ENCODE measurements around the gene CDK11A. TPM values are rescaled to one million over a fixed set of nuclear protein-coding genes. Genes with fewer than 3 reads are reported as not detected.
A peak's percentile ranks its signal among the peaks of the same experiment; 100 is the strongest.
"Not testable (repeated sequence)": the region's sequence is repeated elsewhere in the genome, so short reads cannot be mapped to it uniquely, and the experiment has no call there.

Gene CDK11A
- total RNA-seq, 1 donor from 2014 or later = 14.9 TPM

DNA sequence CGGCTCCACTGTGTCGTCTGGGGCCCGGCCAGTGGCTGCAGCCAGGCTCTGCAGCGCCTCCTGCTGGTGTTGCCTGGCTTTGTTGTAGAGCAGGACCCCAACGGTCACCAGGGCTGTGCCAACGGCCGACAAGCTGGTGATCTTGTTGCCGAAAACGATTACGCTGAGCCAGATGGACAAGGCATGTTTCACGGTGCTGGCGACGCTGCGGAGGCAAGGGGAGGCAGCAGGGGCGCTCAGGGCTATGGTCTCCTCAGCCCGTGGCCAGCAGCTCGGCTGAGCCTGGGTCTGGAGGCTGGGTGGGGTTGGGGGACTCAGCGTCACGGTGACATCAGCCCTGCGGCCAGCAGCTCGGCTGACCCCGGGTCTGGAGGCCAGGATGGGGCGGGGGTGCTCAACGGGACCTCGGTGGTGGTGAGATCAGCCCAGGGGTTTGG is 58.3 kb downstream of the CDK11A start:
- Histone ChIP-seq H3K36me3 (ENCODE audit: control insufficient read depth, insufficient read depth, low read length) (peaks cover 2% of the 10 kb centered on the region), H3K27me3 (ENCODE audit: control insufficient read depth, insufficient read depth, low read length) (no peaks in the 10 kb centered on the region), H3K4me3 (ENCODE audit: low read depth, low read length) (no peak overlapping the region)
- TF ChIP-seq, protein P1, sequence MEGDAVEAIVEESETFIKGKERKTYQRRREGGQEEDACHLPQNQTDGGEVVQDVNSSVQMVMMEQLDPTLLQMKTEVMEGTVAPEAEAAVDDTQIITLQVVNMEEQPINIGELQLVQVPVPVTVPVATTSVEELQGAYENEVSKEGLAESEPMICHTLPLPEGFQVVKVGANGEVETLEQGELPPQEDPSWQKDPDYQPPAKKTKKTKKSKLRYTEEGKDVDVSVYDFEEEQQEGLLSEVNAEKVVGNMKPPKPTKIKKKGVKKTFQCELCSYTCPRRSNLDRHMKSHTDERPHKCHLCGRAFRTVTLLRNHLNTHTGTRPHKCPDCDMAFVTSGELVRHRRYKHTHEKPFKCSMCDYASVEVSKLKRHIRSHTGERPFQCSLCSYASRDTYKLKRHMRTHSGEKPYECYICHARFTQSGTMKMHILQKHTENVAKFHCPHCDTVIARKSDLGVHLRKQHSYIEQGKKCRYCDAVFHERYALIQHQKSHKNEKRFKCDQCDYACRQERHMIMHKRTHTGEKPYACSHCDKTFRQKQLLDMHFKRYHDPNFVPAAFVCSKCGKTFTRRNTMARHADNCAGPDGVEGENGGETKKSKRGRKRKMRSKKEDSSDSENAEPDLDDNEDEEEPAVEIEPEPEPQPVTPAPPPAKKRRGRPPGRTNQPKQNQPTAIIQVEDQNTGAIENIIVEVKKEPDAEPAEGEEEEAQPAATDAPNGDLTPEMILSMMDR (IDR thresholded peaks at IDR 0.05; ENCODE audit: insufficient read depth, low read length, poor library complexity, severe bottlenecking) = peak; percentile 50
- no peak for DNase-seq (ENCODE audit: low read depth)

DNA sequence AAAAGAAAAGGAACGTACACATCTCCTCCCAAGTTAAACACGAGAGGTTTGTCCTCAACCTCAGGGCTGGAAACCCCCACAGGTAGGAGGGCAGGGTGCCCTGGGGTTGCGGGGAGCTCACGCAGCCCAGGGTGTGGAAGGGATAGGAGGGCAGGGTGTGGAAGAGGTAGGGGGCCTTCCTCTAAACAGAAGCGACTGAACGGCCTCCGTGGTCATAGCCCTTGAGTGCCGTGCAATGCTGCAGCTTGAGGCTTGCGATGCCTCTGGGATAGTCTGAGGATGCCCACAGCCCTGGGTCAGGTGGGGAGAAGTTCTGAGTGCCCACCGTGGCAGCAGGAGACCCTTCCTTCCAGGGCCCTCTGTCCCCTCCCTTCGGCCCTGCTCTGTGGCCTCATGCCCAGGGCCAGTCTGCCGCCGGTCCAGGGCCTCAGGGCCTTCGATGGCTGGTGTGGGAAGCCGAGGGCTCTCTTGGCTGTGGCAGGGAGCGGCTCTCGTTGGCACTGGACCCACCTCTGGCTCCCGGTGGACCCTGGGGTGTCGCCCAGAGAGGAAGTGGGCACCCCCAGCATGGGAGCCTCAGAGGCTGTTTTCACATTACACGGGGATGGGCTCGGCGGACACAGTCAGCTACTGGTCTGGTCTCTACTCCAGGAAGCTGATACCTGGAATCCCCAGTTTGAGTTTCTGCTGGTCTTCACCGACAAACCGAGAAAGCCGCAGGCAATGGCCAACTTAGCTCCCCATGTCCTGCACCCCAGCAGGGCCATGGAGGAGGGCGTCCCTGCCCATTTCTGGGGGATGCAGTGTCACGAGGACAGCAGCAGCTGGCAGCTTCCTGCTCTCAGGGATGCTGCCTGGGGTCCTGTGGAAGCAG is 59.0 kb downstream of the CDK11A start:
- H3K36me3 ChIP-seq (ENCODE audit: control insufficient read depth, insufficient read depth, low read length) = peaks cover 2% of the 10 kb centered on the region
- DNase-seq (ENCODE audit: low read depth) = no peak
- H3K27me3 ChIP-seq (ENCODE audit: control insufficient read depth, insufficient read depth, low read length) = no peaks in the 10 kb centered on the region
- H3K4me3 ChIP-seq (ENCODE audit: low read depth, low read length) = no peak overlapping the region
- TF ChIP-seq, protein P1 (IDR thresholded peaks at IDR 0.05; ENCODE audit: insufficient read depth, low read length, poor library complexity, severe bottlenecking) = no peak

DNA sequence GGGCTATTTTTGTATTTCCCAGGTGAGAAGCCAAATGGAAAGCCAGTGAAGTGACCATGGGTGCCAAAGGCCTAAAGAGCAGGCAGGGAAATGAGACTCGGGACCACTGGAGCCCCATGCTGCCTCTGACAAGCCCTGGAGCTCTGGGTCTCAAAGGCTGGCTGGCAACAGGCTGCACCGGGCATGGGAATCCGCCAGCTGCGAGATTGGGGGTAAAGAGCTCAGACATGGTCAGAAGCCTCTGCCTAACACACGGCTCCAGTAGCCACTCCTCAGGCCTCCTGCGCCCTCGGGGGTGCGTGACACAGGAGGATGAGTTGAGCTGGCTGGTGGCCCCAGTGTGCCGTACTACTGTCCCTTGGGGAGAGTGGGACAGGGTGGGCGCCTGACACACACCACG is 59.8 kb downstream of the CDK11A start:
- H3K4me3 ChIP-seq (ENCODE audit: low read depth, low read length); DNase-seq (ENCODE audit: low read depth); H3K27me3 ChIP-seq (ENCODE audit: control insufficient read depth, insufficient read depth, low read length); H3K36me3 ChIP-seq (ENCODE audit: control insufficient read depth, insufficient read depth, low read length): not testable (repeated sequence)

DNA sequence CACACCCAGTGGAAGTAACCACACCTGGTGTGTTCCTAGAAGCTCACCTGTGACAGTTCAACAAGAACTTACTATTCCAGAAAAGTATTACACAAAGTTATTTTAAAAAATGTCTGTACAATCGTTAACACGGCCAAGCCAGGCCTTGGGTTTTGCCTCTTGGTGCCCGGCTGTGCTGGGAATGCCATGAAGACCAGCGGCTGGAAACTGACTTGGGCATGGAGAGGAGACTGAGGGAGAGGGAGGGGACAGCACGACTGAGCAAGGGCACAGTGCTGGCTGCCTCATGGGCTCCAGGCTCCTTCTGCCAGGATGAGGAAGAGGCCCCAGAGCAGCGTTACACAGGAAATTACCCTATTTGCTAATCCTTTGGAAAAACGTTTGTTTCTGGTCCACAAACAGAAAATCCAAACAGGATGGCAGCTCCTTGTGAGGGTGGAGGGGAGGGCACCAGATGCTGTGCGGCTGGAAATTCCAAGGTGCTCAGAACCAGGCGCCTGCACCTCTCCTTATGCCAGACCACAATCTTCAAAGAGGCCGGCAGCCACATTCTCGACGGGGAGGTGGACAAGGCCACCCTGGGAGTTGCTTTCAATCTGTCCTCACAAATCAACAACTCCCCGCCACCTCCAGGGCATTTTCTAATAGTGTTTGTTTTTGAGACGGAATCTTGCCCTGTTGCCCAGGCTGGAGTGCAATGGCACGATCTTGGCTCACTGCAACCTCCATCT is 61.2 kb downstream of the CDK11A start:
- H3K27me3 ChIP-seq (ENCODE audit: control insufficient read depth, insufficient read depth, low read length); DNase-seq (ENCODE audit: low read depth); H3K4me3 ChIP-seq (ENCODE audit: low read depth, low read length); H3K36me3 ChIP-seq (ENCODE audit: control insufficient read depth, insufficient read depth, low read length): not testable (repeated sequence)

DNA sequence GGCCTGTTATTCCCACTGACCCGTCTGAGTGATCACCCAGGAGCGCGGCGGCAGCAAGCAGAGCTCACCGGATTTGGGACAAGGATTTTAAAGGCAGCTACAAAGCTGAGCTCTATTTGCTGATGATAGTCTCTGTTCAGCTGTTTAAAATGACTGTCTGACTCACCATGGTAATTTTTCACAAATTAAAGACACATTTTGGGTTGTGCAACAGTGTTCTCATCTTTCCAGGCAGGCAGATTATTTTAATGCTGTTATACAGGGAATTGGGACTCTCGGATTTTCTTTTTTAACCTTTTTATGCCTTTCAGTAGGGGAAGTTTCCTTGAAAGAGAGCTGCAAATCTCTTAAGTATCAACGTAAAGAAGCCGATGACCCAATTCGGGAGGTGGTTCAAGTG is 61.8 kb downstream of the CDK11A start:
- not testable (repeated sequence) for H3K36me3 ChIP-seq (ENCODE audit: control insufficient read depth, insufficient read depth, low read length); H3K27me3 ChIP-seq (ENCODE audit: control insufficient read depth, insufficient read depth, low read length); H3K4me3 ChIP-seq (ENCODE audit: low read depth, low read length); DNase-seq (ENCODE audit: low read depth)

DNA sequence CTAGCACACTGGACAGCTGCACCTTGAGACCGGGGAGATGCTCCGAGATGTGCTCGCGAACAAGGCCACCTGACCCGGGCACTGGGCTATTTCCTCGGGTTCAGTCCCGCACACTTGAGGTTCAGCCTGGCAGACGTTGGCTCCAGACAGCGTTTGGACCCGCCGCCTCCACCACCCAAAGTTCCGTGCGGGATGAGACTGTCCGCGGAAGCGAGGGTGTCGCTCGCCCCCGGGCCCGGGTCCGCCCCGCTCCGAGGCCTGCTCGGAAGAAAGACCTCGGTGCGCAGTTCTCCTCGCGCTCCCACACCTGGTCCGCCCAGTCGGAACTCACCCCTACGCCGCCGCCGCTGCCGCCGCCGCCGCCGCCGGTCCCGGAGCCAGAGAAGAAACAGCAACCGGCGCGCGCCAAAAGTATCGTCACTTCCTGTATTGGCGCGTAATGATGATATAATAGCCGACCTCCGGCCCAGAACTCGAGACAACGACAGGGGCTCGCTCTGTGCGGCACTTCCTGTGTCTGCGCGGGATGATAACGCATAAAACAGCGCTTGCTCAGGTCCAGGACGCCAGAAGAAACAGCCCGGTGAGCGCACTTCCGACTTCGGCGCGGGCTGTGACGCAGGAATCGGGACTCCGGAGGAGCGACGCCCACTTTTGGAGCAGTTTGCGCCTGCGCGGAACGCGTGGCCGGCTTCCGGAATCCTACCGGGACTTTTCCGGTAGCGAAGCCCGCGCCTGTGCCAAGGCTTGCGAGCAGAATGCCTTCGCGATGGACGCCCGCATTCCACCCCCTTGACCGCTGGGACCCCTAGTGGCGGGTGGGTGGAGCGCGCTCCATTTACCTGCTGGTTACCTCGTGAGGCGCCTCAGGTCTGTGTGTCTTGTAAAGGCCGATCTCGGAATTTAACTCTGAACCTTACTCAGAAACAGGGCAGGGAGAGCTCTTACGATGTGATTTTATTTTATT is 65.3 kb downstream of the CDK11A start, which contains the start of gene CDK11B:
Gene CDK11B (minus strand): TSS at position 422 of the 967 bp plus-strand sequence. CDS start 1,519 bp downstream, outside the sequence.
- H3K4me3 ChIP-seq (ENCODE audit: low read depth, low read length) = peak within 1 kb of the TSS; percentile 64
- DNase-seq (ENCODE audit: low read depth) = peak; percentile 86
- not testable (repeated sequence) for H3K27me3 ChIP-seq (ENCODE audit: control insufficient read depth, insufficient read depth, low read length); H3K36me3 ChIP-seq (ENCODE audit: control insufficient read depth, insufficient read depth, low read length)
- TF ChIP-seq, protein P1 (IDR thresholded peaks at IDR 0.05; ENCODE audit: insufficient read depth, low read length, poor library complexity, severe bottlenecking) = peak; percentile 27

Other genes with a start within 250 kb of the CDK11A start
- gene ATAD3A, start 212.2 kb downstream of the CDK11A start, total RNA-seq = 51.5 and 53.6 TPM in 2 replicates
- 2.8 and 3.9 TPM in 2 replicates for gene TMEM240, start 183.7 kb downstream of the CDK11A start, total RNA-seq
- gene SSU72, start 149.5 kb downstream of the CDK11A start, total RNA-seq = 69.0 and 87.3 TPM in 2 replicates
- 8.0 and 9.2 TPM in 2 replicates for gene FNDC10, start 124.2 kb downstream of the CDK11A start, total RNA-seq
- 55.5 and 56.8 TPM in 2 replicates for gene MIB2, start 108.9 kb downstream of the CDK11A start, total RNA-seq
- gene MMP23B, start 92.2 kb downstream of the CDK11A start, total RNA-seq = 4.9 and 6.5 TPM in 2 replicates
- gene CDK11B, start 65.4 kb downstream of the CDK11A start, total RNA-seq = 23.3 and 27.0 TPM in 2 replicates
- 28.0 and 33.4 TPM in 2 replicates for gene SLC35E2B, start 31.6 kb downstream of the CDK11A start, total RNA-seq
- 63.9 and 68.1 TPM in 2 replicates for gene NADK, start 54.1 kb upstream of the CDK11A start, total RNA-seq
- 257 and 261 TPM in 2 replicates for gene GNB1, start 166.7 kb upstream of the CDK11A start, total RNA-seq
- gene CALML6, start 190.9 kb upstream of the CDK11A start, total RNA-seq = 0.04 TPM in 1 of 2 replicates, not detected in the other
- 0.92 and 3.2 TPM in 2 replicates for gene TMEM52, start 194.9 kb upstream of the CDK11A start, total RNA-seq